GM12878 (cell line): ENCODE measurements around the gene IGFLR1. TPM values are rescaled to one million over a fixed set of nuclear protein-coding genes. Genes with fewer than 3 reads are reported as not detected.

Experiments used
- CHD2 ChIP-seq: IDR thresholded peaks from 2 replicates; pipeline ENCODE4 v1.6.1; 2011; ENCODE audit warnings: low read depth, low read length, improper control_type of control experiment, borderline replicate concordance
- CTCF ChIP-seq, 3 experiments: IDR thresholded peaks in 2 of 3; conservative IDR thresholded peaks in 1 of 3; 2 replicates each; pipeline ENCODE4 v1.5.1; 2011; ENCODE audit warnings: low read depth in 3 of 3, low read length in 3 of 3, mild to moderate bottlenecking in 3 of 3, control low read depth in 2 of 3, moderate library complexity in 2 of 3, inconsistent platforms in 1 of 3, mixed read lengths in 1 of 3; ENCODE audit not compliant: control insufficient read depth in 2 of 3, insufficient read depth in 1 of 3; ENCODE audit errors: extremely low read depth in 1 of 3
- DPF2 ChIP-seq: fragments of 450-650 bp; IDR thresholded peaks from 2 replicates; pipeline ENCODE4 v1.6.1; 2017; ENCODE audit warnings: mild to moderate bottlenecking
- E4F1 ChIP-seq: fragments of 450-650 bp; IDR thresholded peaks from 2 replicates; pipeline ENCODE4 v1.6.1; 2018; ENCODE audit warnings: borderline replicate concordance, mild to moderate bottlenecking; ENCODE audit not compliant: partially characterized antibody
- EZH2 ChIP-seq: IDR thresholded peaks from 2 replicates; pipeline ENCODE4 v1.6.1; 2012; ENCODE audit warnings: low read depth, mild to moderate bottlenecking, control low read depth, inconsistent platforms, low read length, borderline replicate concordance; ENCODE audit not compliant: control insufficient read depth
- FOXM1 ChIP-seq: IDR thresholded peaks from 2 replicates; pipeline ENCODE4 v1.6.1; 2012; ENCODE audit warnings: low read depth, mild to moderate bottlenecking, inconsistent platforms, low read length, moderate library complexity
- IKZF2 ChIP-seq, 2 experiments: fragments of 450-650 bp; IDR thresholded peaks; 2 replicates each; pipeline ENCODE4 v1.6.1; 2017; ENCODE audit warnings: mild to moderate bottlenecking in 2 of 2, moderate library complexity in 2 of 2
- KLF5 ChIP-seq: fragments of 450-650 bp; IDR thresholded peaks from 2 replicates; pipeline ENCODE4 v1.6.1; 2014; ENCODE audit warnings: mild to moderate bottlenecking; ENCODE audit not compliant: partially characterized antibody
- LARP7 ChIP-seq: fragments of 450-650 bp; IDR thresholded peaks from 2 replicates; pipeline ENCODE4 v1.6.1; 2017; ENCODE audit warnings: mild to moderate bottlenecking
- MAX ChIP-seq: IDR thresholded peaks from 2 replicates; pipeline ENCODE4 v1.6.1; 2012; ENCODE audit warnings: low read depth, low read length, improper control_type of control experiment
- MXI1 ChIP-seq: fragments of 150-350 bp; IDR thresholded peaks from 2 replicates; pipeline ENCODE4 v1.6.1; 2011; ENCODE audit warnings: low read depth, mild to moderate bottlenecking, inconsistent platforms, low read length, improper control_type of control experiment
- SMAD5 ChIP-seq: IDR thresholded peaks from 2 replicates; pipeline ENCODE4 v1.6.1; 2016; ENCODE audit warnings: antibody characterized with exemption, low read depth
- SMARCA5 ChIP-seq: fragments of 450-650 bp; IDR thresholded peaks from 2 replicates; pipeline ENCODE4 v1.6.1; 2017; ENCODE audit warnings: mild to moderate bottlenecking
- SUZ12 ChIP-seq: fragments of 200-600 bp; sonication (generic); IDR thresholded peaks from one replicate; pipeline ENCODE4 v1.6.1; 2018; ENCODE audit warnings: antibody characterized with exemption, mild to moderate bottlenecking; ENCODE audit not compliant: unreplicated experiment
- ZBTB40 ChIP-seq: fragments of 450-650 bp; IDR thresholded peaks from 2 replicates; pipeline ENCODE4 v1.6.1; 2016; ENCODE audit warnings: mild to moderate bottlenecking, moderate library complexity, borderline replicate concordance
- polyA plus RNA-seq, 11 experiments: library from polyadenylated mRNA; depleted of rRNA in 4 of 11; unstranded in 6 of 11; stranded (reverse) in 5 of 11; fragments of >200 nt; fragmentation: Nextera tagmentation in 4 of 11; fragmentation: Illumina TruSeq in 1 of 11; extraction: Ambion mirVana in 4 of 11; extraction: Trizol in 1 of 11; gene quantifications; 1 replicate in 1 of 11; 2 replicates in 10 of 11; pipeline versions ENCODE4 v1.2.1 to v1.2.3, GENCODE V29; 2011 to 2016; ENCODE audit warnings: inconsistent platforms in 2 of 11, missing spikeins in 2 of 11, low read depth in 1 of 11
- total RNA-seq, 4 experiments: library from RNA; depleted of rRNA in 3 of 4; stranded (reverse); fragments of >200 nt in 3 of 4; fragmentation: Illumina TruSeq in 1 of 4; extraction: Trizol in 1 of 4; gene quantifications; 2 replicates each; pipeline versions ENCODE4 v1.2.1 to v1.2.3, GENCODE V29; 2013 to 2021
- TF ChIP-seq, protein P1 (sequence below): fragments of 150-350 bp; IDR thresholded peaks from 2 replicates; pipeline ENCODE4 v1.6.1; 2016; ENCODE audit warnings: low read depth, low read length

IGFLR1 gene
- total and polyA plus RNA-seq, 10 of the 15 experiments (the other 5 are each of a cell fraction or from before 2014, with no cell fraction given): 2.5 to 39.9 (median 24.8) TPM

GRCh38 chr19:35702223-35703012 is 39.8 kb downstream of the IGFLR1 start (continued):
- TF ChIP-seq ZBTB40 (0 out of 2 replicates have a peak, but pooled peaks have one; percentile 2), SUZ12 (no peak), CHD2 (peak; percentile 97), FOXM1 (0 out of 2 replicates have a peak, but pooled peaks have one; percentile 15), SMARCA5 (peak; percentile 72), MAX (0 out of 2 replicates have a peak, but pooled peaks have one; percentile 4), EZH2 (no peak), MXI1 (no peak), DPF2 (peak; percentile 100), CTCF (IDR thresholded peaks at IDR 0.05 in 2 of 3, conservative IDR thresholded peaks at IDR 0.05 in 1 of 3; ENCODE audit: control insufficient read depth in 2 of 3, extremely low read depth in 1 of 3, insufficient read depth in 1 of 3, low read depth in 3 of 3, low read length in 3 of 3) (no peak), E4F1 (peak; percentile 12), KLF5 (peak; percentile 77), LARP7 (peak; percentile 40; the same call in 1 of the 2 replicates), IKZF2 (IDR thresholded peaks at IDR 0.05) (peak; percentile 47 to 60), SMAD5 (peak; percentile 42; the same call in 1 of the 2 replicates)
- TF ChIP-seq, protein P1, sequence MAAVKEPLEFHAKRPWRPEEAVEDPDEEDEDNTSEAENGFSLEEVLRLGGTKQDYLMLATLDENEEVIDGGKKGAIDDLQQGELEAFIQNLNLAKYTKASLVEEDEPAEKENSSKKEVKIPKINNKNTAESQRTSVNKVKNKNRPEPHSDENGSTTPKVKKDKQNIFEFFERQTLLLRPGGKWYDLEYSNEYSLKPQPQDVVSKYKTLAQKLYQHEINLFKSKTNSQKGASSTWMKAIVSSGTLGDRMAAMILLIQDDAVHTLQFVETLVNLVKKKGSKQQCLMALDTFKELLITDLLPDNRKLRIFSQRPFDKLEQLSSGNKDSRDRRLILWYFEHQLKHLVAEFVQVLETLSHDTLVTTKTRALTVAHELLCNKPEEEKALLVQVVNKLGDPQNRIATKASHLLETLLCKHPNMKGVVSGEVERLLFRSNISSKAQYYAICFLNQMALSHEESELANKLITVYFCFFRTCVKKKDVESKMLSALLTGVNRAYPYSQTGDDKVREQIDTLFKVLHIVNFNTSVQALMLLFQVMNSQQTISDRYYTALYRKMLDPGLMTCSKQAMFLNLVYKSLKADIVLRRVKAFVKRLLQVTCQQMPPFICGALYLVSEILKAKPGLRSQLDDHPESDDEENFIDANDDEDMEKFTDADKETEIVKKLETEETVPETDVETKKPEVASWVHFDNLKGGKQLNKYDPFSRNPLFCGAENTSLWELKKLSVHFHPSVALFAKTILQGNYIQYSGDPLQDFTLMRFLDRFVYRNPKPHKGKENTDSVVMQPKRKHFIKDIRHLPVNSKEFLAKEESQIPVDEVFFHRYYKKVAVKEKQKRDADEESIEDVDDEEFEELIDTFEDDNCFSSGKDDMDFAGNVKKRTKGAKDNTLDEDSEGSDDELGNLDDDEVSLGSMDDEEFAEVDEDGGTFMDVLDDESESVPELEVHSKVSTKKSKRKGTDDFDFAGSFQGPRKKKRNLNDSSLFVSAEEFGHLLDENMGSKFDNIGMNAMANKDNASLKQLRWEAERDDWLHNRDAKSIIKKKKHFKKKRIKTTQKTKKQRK: peak; percentile 96
